WTC11 (cell line): ENCODE results near the gene C1orf159. TPM values are rescaled to one million over a fixed set of nuclear protein-coding genes. Genes with fewer than 3 reads are reported as not detected.

Experiments used
- ATAC-seq: fragments of 200-7000 bp; cut with Tn5 transposase; 2 replicates; pipeline ENCODE4 v1.10.0; 2021; ENCODE audit warnings: mild to moderate bottlenecking, moderate library complexity
- CTCF ChIA-PET: fragments of 300-600 bp; sonication (Branson Sonifier 250); formaldehyde crosslinking; loops from one replicate; lab custom pipeline; 2021; ENCODE audit warnings: antibody characterized with exemption; lab: Charles Lee
- POLR2A ChIA-PET: fragments of 350-600 bp; sonication (Branson Sonifier 250); formaldehyde crosslinking; loops from one replicate; lab custom pipeline; 2021; ENCODE audit warnings: antibody characterized with exemption; lab: Charles Lee
- DNase-seq: peaks from one replicate; pipeline ENCODE4 v3.0.0; 2021; ENCODE audit warnings: low spot score
- H3K27ac Mint-ChIP-seq: 2 replicates; pipeline ENCODE4 v1.8.0; 2021; ENCODE audit warnings: mixed read lengths
- H3K27me3 Mint-ChIP-seq: 2 replicates; pipeline ENCODE4 v1.8.0; 2021; ENCODE audit warnings: low read depth, mild to moderate bottlenecking, moderate library complexity, mixed read lengths
- H3K36me3 Mint-ChIP-seq: 2 replicates; pipeline ENCODE4 v1.8.0; 2021; ENCODE audit warnings: mixed read lengths
- H3K4me1 Mint-ChIP-seq: 2 replicates; pipeline ENCODE4 v1.8.0; 2022; ENCODE audit warnings: mixed read lengths
- H3K4me3 Mint-ChIP-seq: 2 replicates; pipeline ENCODE4 v1.8.0; 2021; ENCODE audit warnings: mild to moderate bottlenecking, moderate library complexity, mixed read lengths
- H3K9me3 Mint-ChIP-seq: 2 replicates; pipeline ENCODE4 v1.8.0; 2021; ENCODE audit warnings: mixed read lengths
- ELF4 ChIP-seq: sonication (generic); formaldehyde crosslinking; IDR thresholded peaks from 2 replicates; pipeline ENCODE4 v1.8.1; 2022; ENCODE audit warnings: low read depth, mild to moderate bottlenecking, moderate library complexity, missing genetic modification reagents
- IRF2 ChIP-seq: sonication (generic); formaldehyde crosslinking; IDR thresholded peaks from 2 replicates; pipeline ENCODE4 v1.8.0; 2022; ENCODE audit warnings: low read depth, missing genetic modification reagents, borderline replicate concordance
- JAZF1 ChIP-seq: fragments of 250-450 bp; sonication (Bioruptor Pico); IDR thresholded peaks from 2 replicates; pipeline ENCODE4 v1.9.0; 2021; ENCODE audit warnings: moderate library complexity, mild to moderate bottlenecking, inconsistent platforms
- JUN ChIP-seq: sonication (generic); formaldehyde crosslinking; IDR thresholded peaks from 2 replicates; pipeline ENCODE4 v1.8.0; 2023; ENCODE audit warnings: mild to moderate bottlenecking, missing genetic modification reagents
- NFYB ChIP-seq: sonication (generic); formaldehyde crosslinking; conservative IDR thresholded peaks from 2 replicates; pipeline ENCODE4 v1.8.0; 2022; ENCODE audit warnings: low read depth, missing genetic modification reagents
- NR2C2 ChIP-seq: sonication (generic); formaldehyde crosslinking; IDR thresholded peaks from 2 replicates; pipeline ENCODE4 v1.8.0; 2022; ENCODE audit warnings: mild to moderate bottlenecking, missing genetic modification reagents
- PRDM15 ChIP-seq: sonication (generic); formaldehyde crosslinking; IDR thresholded peaks from 2 replicates; pipeline ENCODE4 v1.8.0; 2022; ENCODE audit warnings: missing genetic modification reagents
- ZBTB43 ChIP-seq: sonication (generic); formaldehyde crosslinking; IDR thresholded peaks from 2 replicates; pipeline ENCODE4 v1.8.1; 2023; ENCODE audit warnings: mild to moderate bottlenecking, missing genetic modification reagents
- ZMAT4 ChIP-seq: fragments of 250-450 bp; sonication (Bioruptor Pico); IDR thresholded peaks from 2 replicates; pipeline ENCODE4 v1.9.0; 2021; ENCODE audit warnings: mild to moderate bottlenecking
- ZNF138 ChIP-seq: sonication (generic); formaldehyde crosslinking; conservative IDR thresholded peaks from 2 replicates; pipeline ENCODE4 v1.8.1; 2022; ENCODE audit warnings: mild to moderate bottlenecking, moderate library complexity, missing genetic modification reagents
- ZNF281 ChIP-seq: sonication (generic); formaldehyde crosslinking; IDR thresholded peaks from 2 replicates; pipeline ENCODE4 v1.8.0; 2023; ENCODE audit warnings: mild to moderate bottlenecking, missing genetic modification reagents
- ZSCAN18 ChIP-seq: fragments of 250-450 bp; sonication (Bioruptor Pico); IDR thresholded peaks from 2 replicates; pipeline ENCODE4 v2.1.2; 2022; ENCODE audit warnings: mild to moderate bottlenecking, moderate library complexity
- total RNA-seq: library from RNA; stranded (reverse); gene quantifications from 3 replicates; pipeline ENCODE4 v1.2.3, GENCODE V29; 2021

The C1orf159 gene
- total RNA-seq, 1 experiment from 2014 or later, result 17.8 TPM

GRCh38 chr1:1127551-1128451 lies 11.9 kb upstream of the C1orf159 start (continued):
- TF ChIP-seq ZBTB43 (CRISPR knock-in tag) (no peak), JAZF1 (CRISPR knock-in tag) (no peak), ZNF138 (no peak), ZSCAN18 (CRISPR knock-in tag) (no peak)

GRCh38 chr1:1125945-1126344 lies 10.1 kb upstream of the C1orf159 start:
- H3K4me1 Mint-ChIP-seq, result no peaks in the 10 kb centered on the region
- DNase-seq (no peak), ATAC-seq (no peak)
- TF ChIP-seq PRDM15 (CRISPR knock-in tag) (no peak), ELF4 (CRISPR knock-in tag) (no peak), ZNF281 (CRISPR knock-in tag) (no peak), IRF2 (CRISPR knock-in tag) (no peak), NFYB (CRISPR knock-in tag) (no peak), NR2C2 (CRISPR knock-in tag) (no peak), ZMAT4 (CRISPR knock-in tag) (no peak), JUN (no peak)
- peaks cover 9% of the 10 kb centered on the region for H3K9me3 Mint-ChIP-seq
- ChIA-PET CTCF (interaction anchor here (1.5 kb wide), 1 partner anchor 166 kb away, joined by 6 read pairs; no protein-coding TSS in a partner anchor), POLR2A (no interaction called here)
- no peaks in the 10 kb centered on the region for H3K36me3 Mint-ChIP-seq
- no peaks in the 10 kb centered on the region; the same call in 1 of the 2 replicates for H3K27me3 Mint-ChIP-seq
- H3K27ac Mint-ChIP-seq, result no peak overlapping the region
- H3K4me3 Mint-ChIP-seq, result no peak overlapping the region
